Mucosa of rectum (tissue), 2 donors: ENCODE results near the gene OSER1.

Source experiments
- H3K27ac ChIP-seq, 2 donors: one replicate each; pipeline ENCODE4 v1.7.0; 2013; ENCODE audit warnings: inconsistent platforms in 2 of 2, low read depth in 2 of 2, low read length in 2 of 2
- H3K27me3 ChIP-seq, 2 donors: one replicate each; pipeline ENCODE4 v1.7.0; 2013; ENCODE audit warnings: low read length in 2 of 2; ENCODE audit not compliant: control insufficient read depth in 2 of 2, insufficient read depth in 2 of 2
- H3K36me3 ChIP-seq, 2 donors: one replicate each; pipeline ENCODE4 v1.7.0; 2013; ENCODE audit warnings: low read length in 2 of 2; ENCODE audit not compliant: control insufficient read depth in 2 of 2, insufficient read depth in 2 of 2
- H3K4me1 ChIP-seq, 2 donors: one replicate each; pipeline ENCODE4 v1.7.0; 2013; ENCODE audit warnings: low read length in 2 of 2, mild to moderate bottlenecking in 1 of 2; ENCODE audit not compliant: control insufficient read depth in 2 of 2, insufficient read depth in 2 of 2
- H3K4me3 ChIP-seq, 2 donors: one replicate each; pipeline ENCODE4 v1.7.0; 2013; ENCODE audit warnings: low read length in 2 of 2
- H3K9ac ChIP-seq, 2 donors: one replicate each; pipeline ENCODE4 v1.7.0; 2013; ENCODE audit warnings: low read length in 2 of 2, low read depth in 1 of 2, mild to moderate bottlenecking in 1 of 2
- H3K9me3 ChIP-seq, 2 donors: one replicate each; pipeline ENCODE4 v1.7.0; 2013; ENCODE audit warnings: low read length in 2 of 2; ENCODE audit not compliant: control insufficient read depth in 2 of 2
- donor health status: healthy.
- donor health status: Normal muscosa, but diverticular disease.

OSER1 gene

DNA sequence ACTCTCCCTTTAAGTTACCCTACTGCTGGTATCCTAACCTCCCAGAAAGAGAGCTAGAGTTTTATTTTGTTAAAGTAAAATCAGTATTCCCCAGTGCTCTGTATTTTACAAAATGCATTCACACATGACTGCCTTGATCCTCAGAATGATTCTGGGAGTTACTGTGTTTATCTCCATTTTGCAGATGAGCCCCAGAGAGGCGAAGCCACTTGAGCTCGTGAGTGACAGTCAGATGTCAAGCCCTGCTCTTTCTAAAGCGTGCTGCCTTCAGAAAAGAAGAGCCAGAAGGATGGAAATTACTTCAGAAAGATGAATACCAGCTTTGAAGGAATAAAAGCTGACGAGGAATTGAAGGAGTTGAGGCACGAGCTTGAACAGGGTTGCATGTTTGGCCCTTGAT, 14.1 kb upstream of the OSER1 start:
- Histone ChIP-seq H3K4me3 (no peak overlapping the region), H3K27me3 (no peaks in the 10 kb centered on the region), H3K9me3 (no peaks in the 10 kb centered on the region), H3K27ac (peak overlapping the region; percentile 62 to 65), H3K36me3 (no peaks in the 10 kb centered on the region), H3K4me1 (peaks cover 6 to 25% of the 10 kb centered on the region in 2 donors), H3K9ac (no peak overlapping the region)

GRCh38 chr20:44223721-44224120, 13.2 kb upstream of the OSER1 start:
- no peaks in the 10 kb centered on the region for H3K36me3 ChIP-seq
- H3K9ac ChIP-seq: peak overlapping the region in 1 of 2 donors; percentile 6
- H3K27me3 ChIP-seq: no peaks in the 10 kb centered on the region
- peaks cover 6 to 25% of the 10 kb centered on the region in 2 donors for H3K4me1 ChIP-seq
- H3K27ac ChIP-seq: peak overlapping the region; percentile 62 to 65
- H3K9me3 ChIP-seq: no peaks in the 10 kb centered on the region
- H3K4me3 ChIP-seq: no peak overlapping the region

DNA sequence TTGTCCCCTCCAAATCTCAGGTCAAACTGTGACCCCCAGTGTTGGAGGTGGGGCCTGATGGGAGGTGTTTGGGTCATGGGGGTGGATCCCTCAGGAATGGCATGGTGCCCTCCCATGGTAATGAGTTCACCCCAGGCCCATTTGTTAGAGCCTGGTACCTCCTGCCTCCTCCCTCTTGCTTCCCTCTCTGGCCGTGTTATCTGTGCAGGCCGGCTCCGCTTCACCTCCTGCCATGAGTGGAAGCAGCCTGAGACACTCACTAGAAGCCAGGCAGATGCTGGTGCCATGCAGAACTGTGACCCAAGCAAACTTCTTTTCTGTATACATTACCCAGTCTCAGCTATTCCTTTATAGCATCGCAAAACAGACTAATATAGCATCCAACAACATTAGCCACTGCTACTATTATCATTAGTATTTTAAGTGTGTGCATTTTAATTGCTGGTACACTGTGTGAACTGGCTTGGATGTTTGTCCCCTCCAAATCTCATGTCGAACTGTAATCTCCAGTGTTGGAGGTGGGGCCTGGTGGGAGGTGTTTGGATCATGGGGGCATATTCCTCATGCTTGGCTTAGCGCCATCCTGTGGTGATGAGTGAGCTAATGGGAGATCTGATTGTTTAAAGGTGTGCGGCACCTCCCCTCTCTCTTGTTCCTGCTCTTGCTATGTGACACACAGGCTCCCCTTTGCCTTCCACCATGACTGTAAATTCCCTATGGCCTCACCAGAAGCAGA, 12.2 kb upstream of the OSER1 start:
- no peaks in the 10 kb centered on the region for H3K9me3 ChIP-seq
- H3K4me1 ChIP-seq: peaks cover 6 to 27% of the 10 kb centered on the region in 2 donors
- H3K36me3 ChIP-seq: no peaks in the 10 kb centered on the region
- no peak overlapping the region for H3K9ac ChIP-seq
- peak overlapping the region; percentile 7 to 33 for H3K27ac ChIP-seq
- no peaks in the 10 kb centered on the region for H3K27me3 ChIP-seq
- no peak overlapping the region for H3K4me3 ChIP-seq

DNA sequence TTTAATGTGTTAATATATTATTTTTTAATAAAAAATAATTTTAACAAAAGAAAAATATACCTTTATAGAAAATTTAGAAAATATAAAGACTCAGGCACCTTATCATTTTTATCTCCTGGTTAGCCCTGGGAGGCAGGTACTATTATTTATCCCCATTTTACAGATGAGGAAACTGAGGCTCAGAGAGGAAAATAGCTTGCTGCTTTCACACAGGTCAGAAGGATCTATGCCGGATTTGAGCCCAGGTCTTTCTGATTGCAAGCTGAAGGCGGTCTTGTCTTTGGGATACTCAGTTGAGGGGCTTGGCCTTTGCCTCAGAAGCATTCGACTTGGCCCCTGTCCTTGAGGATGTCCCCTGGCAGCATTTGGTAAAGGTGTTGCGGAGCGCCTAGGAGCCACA, 11.5 kb upstream of the OSER1 start:
- H3K36me3 ChIP-seq: no peaks in the 10 kb centered on the region
- H3K4me1 ChIP-seq: peaks cover 6 to 31% of the 10 kb centered on the region in 2 donors
- H3K9me3 ChIP-seq: no peaks in the 10 kb centered on the region
- no peak overlapping the region for H3K27ac ChIP-seq
- H3K4me3 ChIP-seq: no peak overlapping the region
- no peaks in the 10 kb centered on the region for H3K27me3 ChIP-seq
- no peak overlapping the region for H3K9ac ChIP-seq

DNA sequence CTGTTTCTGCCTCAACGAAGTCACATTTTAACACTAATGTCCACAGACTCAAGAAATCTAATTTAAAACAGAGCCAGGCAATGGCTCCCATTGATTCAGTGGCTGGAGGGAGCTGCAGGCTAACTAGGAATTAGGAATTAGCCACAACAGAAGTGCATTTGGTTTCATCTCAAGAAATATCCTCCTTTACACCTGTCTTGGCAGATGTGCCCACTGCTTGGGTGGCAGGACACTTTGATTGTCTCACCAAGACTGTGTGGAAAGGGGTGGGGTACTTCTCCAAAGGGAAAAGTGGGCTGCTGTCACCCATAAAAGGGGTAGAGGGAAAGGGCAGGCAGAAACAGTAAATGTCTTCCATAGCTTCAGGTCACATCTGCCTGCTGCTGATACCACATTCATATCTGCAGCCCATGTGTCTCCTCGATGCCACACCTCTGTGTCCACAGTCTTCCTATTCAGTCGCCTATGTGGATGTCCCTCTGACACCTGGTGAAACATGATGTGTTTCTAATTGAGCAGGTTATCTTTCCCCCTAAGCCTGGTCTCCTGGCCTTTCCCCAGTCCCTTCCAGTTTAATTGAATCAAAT, 10.9 kb upstream of the OSER1 start:
- no peak overlapping the region for H3K27ac ChIP-seq
- H3K4me3 ChIP-seq: no peak overlapping the region
- no peak overlapping the region for H3K9ac ChIP-seq
- no peaks in the 10 kb centered on the region for H3K36me3 ChIP-seq
- peaks cover 6 to 31% of the 10 kb centered on the region in 2 donors for H3K4me1 ChIP-seq
- no peaks in the 10 kb centered on the region for H3K27me3 ChIP-seq
- H3K9me3 ChIP-seq: no peaks in the 10 kb centered on the region

GRCh38 chr20:44219791-44220190, 9.2 kb upstream of the OSER1 start:
- Histone ChIP-seq H3K36me3 (no peaks in the 10 kb centered on the region), H3K4me3 (no peak overlapping the region), H3K27me3 (no peaks in the 10 kb centered on the region), H3K9me3 (no peaks in the 10 kb centered on the region), H3K9ac (peak overlapping the region in 1 of 2 donors; percentile 5), H3K27ac (no peak overlapping the region), H3K4me1 (peaks cover 6 to 23% of the 10 kb centered on the region in 2 donors)

DNA sequence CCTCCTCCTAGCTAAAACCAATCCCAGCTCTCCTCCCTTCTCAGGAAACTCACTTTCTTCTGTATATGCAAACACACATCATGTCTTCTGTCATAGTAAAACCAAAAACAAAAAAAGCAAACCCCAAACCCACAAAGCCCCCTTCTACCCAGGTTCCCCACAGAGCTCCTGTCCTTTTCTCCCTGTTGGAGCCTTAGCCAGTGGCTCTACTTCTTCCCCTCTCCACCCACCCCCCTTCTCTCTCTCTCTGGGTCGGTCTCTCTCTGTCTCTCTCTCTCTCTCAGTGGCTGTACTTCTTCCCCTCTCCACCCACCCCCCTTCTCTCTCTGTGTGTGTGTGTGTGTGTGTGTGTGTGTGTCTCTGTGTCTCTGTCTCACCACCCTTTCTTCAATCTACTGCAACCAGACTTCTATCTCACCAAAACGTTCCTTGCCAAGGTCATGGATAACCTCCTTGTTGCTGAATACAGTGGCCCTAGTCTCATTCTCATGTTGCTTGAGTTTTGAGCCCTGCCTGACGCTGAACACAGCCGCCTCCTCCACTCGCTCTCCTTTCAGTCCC, 8.7 kb upstream of the OSER1 start:
- Histone ChIP-seq H3K9me3 (no peaks in the 10 kb centered on the region), H3K4me1 (peaks cover 6 to 20% of the 10 kb centered on the region in 2 donors), H3K27ac (no peak overlapping the region), H3K27me3 (no peaks in the 10 kb centered on the region), H3K36me3 (no peaks in the 10 kb centered on the region), H3K9ac (peak overlapping the region in 1 of 2 donors; percentile 5), H3K4me3 (no peak overlapping the region)

- Histone ChIP-seq H3K9ac (no peak overlapping the region), H3K9me3 (no peaks in the 10 kb centered on the region), H3K27ac (no peak overlapping the region), H3K36me3 (no peaks in the 10 kb centered on the region), H3K4me3 (no peak overlapping the region), H3K4me1 (peaks cover 4 to 20% of the 10 kb centered on the region in 2 donors), H3K27me3 (no peaks in the 10 kb centered on the region)
Observed at GRCh38 chr20:44218446-44218845, 7.9 kb upstream of the OSER1 start.

DNA sequence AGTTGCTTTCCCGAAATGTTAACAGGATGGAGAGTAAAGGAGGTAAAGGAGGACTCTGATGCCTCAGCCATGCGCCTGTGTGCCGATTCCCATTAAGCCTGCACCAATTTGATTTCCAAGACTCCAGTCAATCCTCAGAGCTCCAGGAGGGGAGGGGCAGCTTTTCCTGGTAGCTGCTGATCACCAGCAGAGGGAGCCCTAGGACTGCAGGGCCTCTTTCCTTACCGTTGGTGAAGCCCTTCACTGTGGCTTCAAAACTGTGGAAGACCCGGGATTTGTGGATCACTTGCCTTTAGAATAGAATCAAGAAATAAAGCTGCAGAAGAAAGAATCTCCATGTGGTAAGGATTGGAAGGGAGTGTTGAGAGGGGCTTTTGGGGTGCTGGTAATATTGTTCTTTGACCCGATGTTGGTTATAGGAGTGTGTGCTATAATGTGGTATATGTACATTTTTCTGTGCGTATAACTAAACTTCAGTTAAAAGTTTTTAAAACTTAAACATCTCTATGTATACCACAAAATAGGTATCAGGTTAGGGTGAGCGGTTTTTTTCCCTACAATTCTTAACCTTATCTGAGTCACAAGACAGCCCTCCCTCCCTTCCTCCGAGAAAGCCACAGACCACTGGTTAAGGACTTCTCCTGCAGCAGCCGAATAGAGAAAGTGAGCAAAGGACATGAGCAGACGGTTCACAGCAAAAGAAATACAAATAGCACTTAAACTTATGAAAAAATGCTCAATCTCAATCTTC, 6.9 kb upstream of the OSER1 start:
- peaks cover 0 to 14% of the 10 kb centered on the region in 2 donors for H3K4me1 ChIP-seq
- no peaks in the 10 kb centered on the region for H3K27me3 ChIP-seq
- H3K9ac ChIP-seq: peak overlapping the region in 1 of 2 donors; percentile 9
- no peak overlapping the region for H3K27ac ChIP-seq
- H3K36me3 ChIP-seq: no peaks in the 10 kb centered on the region
- H3K4me3 ChIP-seq: peak overlapping the region in 1 of 2 donors; percentile 17
- H3K9me3 ChIP-seq: no peaks in the 10 kb centered on the region

DNA sequence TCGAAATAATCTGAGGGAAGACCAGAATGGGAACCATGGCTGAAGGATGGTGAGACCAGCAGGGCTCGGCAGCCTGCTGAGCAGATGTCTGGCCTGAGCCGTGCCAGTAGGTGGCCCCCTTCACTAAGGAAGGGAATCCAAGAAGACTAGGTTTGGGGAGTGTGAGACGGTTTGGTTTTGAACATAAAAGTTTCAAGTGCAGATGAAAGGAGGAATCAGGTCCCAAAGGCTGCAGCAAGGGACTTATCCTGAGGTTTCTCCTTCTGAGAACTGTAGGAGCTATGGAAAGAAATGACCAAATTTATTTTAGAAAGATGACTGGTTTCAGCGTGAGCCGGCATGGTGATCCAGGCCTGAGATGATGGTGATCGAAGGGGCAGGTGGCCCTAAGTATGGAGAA, 4.6 kb upstream of the OSER1 start:
- H3K27ac ChIP-seq: no peak overlapping the region
- peaks cover 8 to 16% of the 10 kb centered on the region in 2 donors for H3K4me1 ChIP-seq
- no peaks in the 10 kb centered on the region for H3K27me3 ChIP-seq
- H3K9me3 ChIP-seq: no peaks in the 10 kb centered on the region
- no peak overlapping the region for H3K9ac ChIP-seq
- H3K36me3 ChIP-seq: no peaks in the 10 kb centered on the region
- no peak overlapping the region for H3K4me3 ChIP-seq
